ENCODE results near the gene ARFRP1. TPM values are rescaled to one million over a fixed set of nuclear protein-coding genes. Genes with fewer than 3 reads are reported as not detected.
"Not testable (repeated sequence)": the region's sequence is repeated elsewhere in the genome, so short reads cannot be mapped to it uniquely, and the experiment has no call there.

The ARFRP1 gene
- total RNA-seq, 5 donors from 2014 or later (not counting 1 experiment from before 2014, with no cell fraction given), result 58.5 to 102 (median 99.5) TPM

DNA sequence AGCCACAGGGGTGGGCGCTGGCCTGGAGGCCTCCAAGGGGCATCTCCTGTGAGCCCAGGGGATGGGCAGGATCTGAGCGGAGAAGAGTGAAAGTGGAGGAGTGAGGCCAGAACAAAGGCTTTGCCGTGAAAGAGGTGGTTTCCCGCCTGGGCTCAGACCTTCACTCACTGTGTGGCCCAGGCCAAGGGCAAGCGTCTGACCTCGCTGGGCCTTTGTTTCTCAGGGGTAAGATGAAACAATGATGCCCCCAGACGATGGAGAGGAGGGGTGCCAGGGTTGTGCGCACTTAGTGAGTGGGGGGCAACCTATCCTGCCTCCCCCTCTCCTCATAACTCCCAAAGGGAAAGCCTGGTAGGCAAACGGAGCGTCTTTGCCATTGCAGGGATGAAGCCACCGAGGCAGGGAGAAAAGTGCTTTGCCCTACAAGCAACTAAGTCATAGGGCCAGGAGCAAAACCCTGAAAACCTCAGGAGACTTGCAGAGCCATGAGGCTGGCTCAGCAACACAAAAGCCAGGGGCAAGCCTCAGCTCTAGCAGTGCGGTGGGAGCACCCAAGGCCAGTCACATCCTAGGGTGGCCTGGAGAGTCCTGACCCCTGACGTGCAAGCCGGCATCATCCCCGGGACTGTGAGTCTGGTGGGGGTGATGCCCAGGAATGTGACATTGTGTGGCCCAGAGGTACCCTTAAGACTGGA lies 53.7 kb downstream of the ARFRP1 start:
- POLR2A ChIA-PET, result no interaction called here
- H3K27ac ChIP-seq (ENCODE audit: low read length), result peak overlapping the region; percentile 38
- peak overlapping the region; percentile 63 to 83 (median 74) for H3K4me3 Mint-ChIP-seq
- H3K27ac Mint-ChIP-seq, result peak overlapping the region; percentile 80 to 83
- H3K9me3 ChIP-seq, result no peaks in the 10 kb centered on the region
- no peaks in the 10 kb centered on the region for H3K36me3 Mint-ChIP-seq
- H3K9me3 Mint-ChIP-seq, result no peaks in the 10 kb centered on the region
- H3K4me1 ChIP-seq (ENCODE audit: control insufficient read depth in 1 of 2, extremely low read depth in 1 of 2, insufficient read depth in 2 of 2, low read length in 2 of 2), result peaks cover 13 to 59% of the 10 kb centered on the region in 2 experiments
- 73% methylated on average over 5 of the region's 15 CpGs for WGBS (ENCODE audit: insufficient coverage)
- H3K36me3 ChIP-seq (ENCODE audit: control insufficient read depth in 2 of 2, extremely low read depth in 1 of 2, insufficient read depth in 1 of 2, low read length in 1 of 2), result no peaks in the 10 kb centered on the region
- CTCF ChIA-PET, result interaction anchor here (0.6 to 1.1 kb wide), 2 partner anchors 12 to 19 kb away, joined by 3 to 8 read pairs; no protein-coding TSS in a partner anchor
- DNase-seq (no peak), ATAC-seq (replicated peaks in 1 of 4) (no peak)
- H3K27me3 ChIP-seq (replicated peaks in 1 of 2; ENCODE audit: control insufficient read depth in 2 of 2, extremely low read depth in 1 of 2, insufficient read depth in 2 of 2, low read length in 1 of 2), result peaks cover 0 to 5% of the 10 kb centered on the region in 2 experiments
- H3K27me3 Mint-ChIP-seq, result no peaks in the 10 kb centered on the region
- peak overlapping the region; percentile 69 to 74 for H3K4me3 ChIP-seq (ENCODE audit: control insufficient read depth in 1 of 2, extremely low read depth in 1 of 2, low read length in 1 of 2)
- H3K4me1 Mint-ChIP-seq, result peaks cover 32 to 41% (median 40%) of the 10 kb centered on the region in 3 donors

DNA sequence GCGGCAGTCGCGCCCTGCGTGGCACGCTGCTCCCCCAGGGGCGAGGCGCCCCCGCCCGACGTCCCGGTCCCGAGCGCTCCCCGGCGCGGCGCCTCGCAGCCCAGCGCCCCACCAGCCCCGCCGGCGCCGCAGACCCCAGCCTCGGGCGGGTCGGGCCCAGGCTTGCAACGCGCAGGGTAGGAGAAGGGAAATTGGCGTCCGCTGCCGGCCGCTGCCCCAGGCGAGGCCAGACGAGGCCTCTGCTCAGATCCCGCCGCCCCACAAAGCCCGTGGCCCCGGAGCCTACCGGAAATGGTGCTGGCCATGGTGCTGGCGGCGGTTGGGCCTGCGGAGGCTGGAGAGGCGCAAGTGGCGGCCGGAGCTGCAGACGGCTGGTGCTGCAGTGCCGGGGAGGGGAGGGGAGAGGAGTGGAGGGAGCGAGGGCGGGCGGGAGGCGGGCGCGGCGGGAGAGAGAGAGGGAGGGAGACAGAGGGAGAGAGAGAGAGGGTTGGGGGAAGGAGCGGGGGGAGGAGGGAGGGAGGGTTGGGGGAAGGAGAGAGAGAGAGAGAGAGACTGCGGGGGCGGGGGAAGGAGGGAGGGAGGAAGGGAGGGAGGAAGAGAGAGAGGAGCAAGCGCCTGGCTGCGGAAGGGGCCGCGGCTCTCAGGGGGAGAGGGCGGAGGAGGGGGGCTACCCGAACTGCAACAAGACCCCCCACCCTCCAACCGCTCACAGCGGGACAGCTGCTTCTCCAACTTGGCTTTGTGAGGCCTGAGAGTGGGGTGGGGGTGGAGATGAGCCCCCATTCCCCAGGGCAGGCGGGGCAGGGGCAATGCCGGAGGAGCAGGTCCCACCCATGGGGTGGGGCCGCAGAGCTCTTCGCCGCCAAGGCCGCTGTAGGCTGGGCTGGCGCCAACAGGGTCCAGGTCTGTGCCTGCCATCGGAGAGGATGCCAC lies 54.5 kb downstream of the ARFRP1 start, which contains the start of gene STMN3:
TSS of gene STMN3 (minus strand) at position 384 of the 933 bp plus-strand sequence. CDS start at position 305, 79 bp downstream.
- ChIA-PET POLR2A (no interaction called here), CTCF (interaction anchor here in 1 of 2 donors (1.1 kb wide), 1 partner anchor 12 kb away, joined by 8 read pairs; no protein-coding TSS in a partner anchor)
- peaks cover 27 to 34% (median 32%) of the 10 kb centered on the region in 3 donors for H3K4me1 Mint-ChIP-seq
- peaks cover 0 to 3% of the 10 kb centered on the region in 2 donors for H3K36me3 ChIP-seq (ENCODE audit: control insufficient read depth in 2 of 2, extremely low read depth in 1 of 2, insufficient read depth in 1 of 2, low read length in 1 of 2)
- no peaks in the 10 kb centered on the region for H3K9me3 Mint-ChIP-seq
- H3K4me3 Mint-ChIP-seq, result peak within 1 kb of the TSS; percentile 74 to 96 (median 78)
- ATAC-seq (replicated peaks in 1 of 4), result peak; percentile 43 to 53 (median 50)
- H3K36me3 Mint-ChIP-seq, result no peaks in the 10 kb centered on the region
- H3K9me3 ChIP-seq, result no peaks in the 10 kb centered on the region
- DNase-seq, result peak in 33 of 35 experiments; percentile 26 to 77 (median 55)
- peaks cover 0 to 5% of the 10 kb centered on the region in 2 experiments for H3K27me3 ChIP-seq (replicated peaks in 1 of 2; ENCODE audit: control insufficient read depth in 2 of 2, extremely low read depth in 1 of 2, insufficient read depth in 2 of 2, low read length in 1 of 2)
- H3K27me3 Mint-ChIP-seq, result no peaks in the 10 kb centered on the region
- H3K4me3 ChIP-seq (ENCODE audit: control insufficient read depth in 1 of 2, extremely low read depth in 1 of 2, low read length in 1 of 2), result peak within 1 kb of the TSS; percentile 69 to 74
- H3K4me1 ChIP-seq (ENCODE audit: control insufficient read depth in 1 of 2, extremely low read depth in 1 of 2, insufficient read depth in 2 of 2, low read length in 2 of 2), result peaks cover 13 to 57% of the 10 kb centered on the region in 2 experiments
- H3K27ac Mint-ChIP-seq, result peak within 1 kb of the TSS; percentile 80 to 83
- peak within 1 kb of the TSS; percentile 38 for H3K27ac ChIP-seq (ENCODE audit: low read length)
- under 1% methylated on average over 43 of the region's 73 CpGs for WGBS (ENCODE audit: insufficient coverage)

DNA sequence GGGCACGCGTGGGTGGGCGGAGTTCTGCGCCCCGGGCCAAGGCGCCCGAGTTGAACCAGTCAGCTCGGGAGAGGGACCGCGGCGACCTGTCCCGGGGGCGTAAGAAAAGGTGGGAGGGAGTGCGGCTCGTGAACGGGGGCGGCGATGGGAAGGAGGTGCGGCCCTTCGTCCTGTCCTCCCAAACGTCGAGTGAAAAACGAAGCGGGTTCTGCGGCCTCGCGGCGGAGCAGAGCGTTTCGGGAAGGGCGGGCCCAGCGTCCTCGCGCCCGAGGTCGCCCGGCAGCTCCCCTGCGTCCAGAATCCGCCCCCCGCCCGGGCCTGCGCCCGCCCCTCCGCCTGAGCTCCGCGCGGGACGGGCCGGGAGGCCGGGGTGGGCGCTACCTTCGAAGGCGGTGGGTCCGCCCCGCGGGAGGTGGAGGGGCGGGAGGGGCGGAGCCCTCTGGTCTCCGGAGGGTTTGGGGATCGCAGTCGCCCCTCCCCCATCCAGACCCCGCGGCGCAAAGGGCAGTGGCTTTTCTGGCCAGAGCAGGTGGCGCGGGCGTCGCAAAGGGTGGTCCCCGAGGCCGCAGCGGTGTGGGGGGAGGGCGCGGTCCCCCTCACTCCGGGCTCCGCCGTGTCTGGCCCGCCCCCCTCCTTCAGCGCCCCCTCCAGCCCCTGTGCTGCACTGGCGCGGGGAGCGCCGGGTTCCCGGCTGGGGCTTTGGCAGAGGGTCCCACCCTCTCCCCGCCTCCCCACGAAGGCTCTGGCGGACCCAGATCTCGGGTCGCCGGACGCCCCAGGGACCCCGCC lies 55.4 kb downstream of the ARFRP1 start:
- Histone ChIP-seq H3K9me3 (no peaks in the 10 kb centered on the region), H3K4me3 (ENCODE audit: control insufficient read depth in 1 of 2, extremely low read depth in 1 of 2, low read length in 1 of 2) (peak overlapping the region; percentile 49 to 55), H3K27ac (ENCODE audit: low read length) (peak overlapping the region; percentile 28), H3K36me3 (ENCODE audit: control insufficient read depth in 2 of 2, extremely low read depth in 1 of 2, insufficient read depth in 1 of 2, low read length in 1 of 2) (peaks cover 0 to 6% of the 10 kb centered on the region in 2 donors), H3K27me3 (replicated peaks in 1 of 2; ENCODE audit: control insufficient read depth in 2 of 2, extremely low read depth in 1 of 2, insufficient read depth in 2 of 2, low read length in 1 of 2) (peaks cover 0 to 5% of the 10 kb centered on the region in 2 experiments), H3K4me1 (ENCODE audit: control insufficient read depth in 1 of 2, extremely low read depth in 1 of 2, insufficient read depth in 2 of 2, low read length in 2 of 2) (peaks cover 13 to 49% of the 10 kb centered on the region in 2 experiments)
- H3K36me3 Mint-ChIP-seq, result no peaks in the 10 kb centered on the region
- ChIA-PET POLR2A (no interaction called here), CTCF (interaction anchor here in 1 of 2 donors (0.6 to 0.9 kb wide), 2 partner anchors 11 to 243 kb away, joined by 3 to 6 read pairs; partner anchors contain the start of gene DNAJC5)
- peak overlapping the region in 1 of 2 donors; percentile 16 for H3K27ac Mint-ChIP-seq
- under 1% methylated on average over 60 of the region's 91 CpGs for WGBS (ENCODE audit: insufficient coverage)
- peaks cover 19 to 28% (median 25%) of the 10 kb centered on the region in 3 donors for H3K4me1 Mint-ChIP-seq
- peak overlapping the region; percentile 78 to 96 (median 83) for H3K4me3 Mint-ChIP-seq
- no peaks in the 10 kb centered on the region for H3K27me3 Mint-ChIP-seq
- ATAC-seq (replicated peaks in 1 of 4) (peak; percentile 53 to 67 (median 54)), DNase-seq (peak in 15 of 35 experiments; percentile 21 to 58 (median 35))
- H3K9me3 Mint-ChIP-seq, result no peaks in the 10 kb centered on the region

DNA sequence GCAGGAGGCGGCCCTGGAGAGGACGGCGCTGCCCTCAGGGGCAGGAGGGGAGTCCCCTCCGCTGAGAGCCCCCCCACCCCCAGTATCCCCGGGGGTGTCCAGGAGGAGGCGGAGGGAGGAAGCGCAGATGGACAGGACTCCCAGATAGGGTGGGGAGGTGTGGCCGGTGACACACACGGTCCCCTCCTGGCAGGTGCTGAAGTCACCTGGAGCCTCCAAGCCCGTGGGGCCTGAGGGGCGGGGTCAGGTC lies 55.9 kb downstream of the ARFRP1 start:
- H3K9me3 ChIP-seq, result no peaks in the 10 kb centered on the region
- ATAC-seq (replicated peaks in 1 of 4) (peak in 3 of 4 experiments; percentile 17 to 49 (median 20)), DNase-seq (peak in 9 of 35 experiments; percentile 14 to 54 (median 42))
- WGBS (ENCODE audit: insufficient coverage), result 36% methylated on average over 6 of the region's 11 CpGs
- peaks cover 0 to 6% of the 10 kb centered on the region in 2 donors for H3K36me3 ChIP-seq (ENCODE audit: control insufficient read depth in 2 of 2, extremely low read depth in 1 of 2, insufficient read depth in 1 of 2, low read length in 1 of 2)
- peak overlapping the region; percentile 28 for H3K27ac ChIP-seq (ENCODE audit: low read length)
- ChIA-PET POLR2A (no interaction called here), CTCF (interaction anchor here in 1 of 2 donors (0.6 to 0.9 kb wide), 2 partner anchors 10 to 243 kb away, joined by 3 to 6 read pairs; partner anchors contain the start of gene DNAJC5)
- H3K4me3 ChIP-seq (ENCODE audit: control insufficient read depth in 1 of 2, extremely low read depth in 1 of 2, low read length in 1 of 2), result peak overlapping the region; percentile 49 to 53
- Mint-ChIP-seq H3K27ac (peak overlapping the region; percentile 88 to 89), H3K36me3 (no peaks in the 10 kb centered on the region), H3K9me3 (no peaks in the 10 kb centered on the region), H3K4me3 (peak overlapping the region; percentile 78 to 96 (median 83)), H3K27me3 (no peaks in the 10 kb centered on the region), H3K4me1 (peaks cover 18 to 28% (median 25%) of the 10 kb centered on the region in 3 donors)
- peaks cover 0 to 5% of the 10 kb centered on the region in 2 experiments for H3K27me3 ChIP-seq (replicated peaks in 1 of 2; ENCODE audit: control insufficient read depth in 2 of 2, extremely low read depth in 1 of 2, insufficient read depth in 2 of 2, low read length in 1 of 2)
- H3K4me1 ChIP-seq (ENCODE audit: control insufficient read depth in 1 of 2, extremely low read depth in 1 of 2, insufficient read depth in 2 of 2, low read length in 2 of 2), result peaks cover 13 to 45% of the 10 kb centered on the region in 2 experiments

DNA sequence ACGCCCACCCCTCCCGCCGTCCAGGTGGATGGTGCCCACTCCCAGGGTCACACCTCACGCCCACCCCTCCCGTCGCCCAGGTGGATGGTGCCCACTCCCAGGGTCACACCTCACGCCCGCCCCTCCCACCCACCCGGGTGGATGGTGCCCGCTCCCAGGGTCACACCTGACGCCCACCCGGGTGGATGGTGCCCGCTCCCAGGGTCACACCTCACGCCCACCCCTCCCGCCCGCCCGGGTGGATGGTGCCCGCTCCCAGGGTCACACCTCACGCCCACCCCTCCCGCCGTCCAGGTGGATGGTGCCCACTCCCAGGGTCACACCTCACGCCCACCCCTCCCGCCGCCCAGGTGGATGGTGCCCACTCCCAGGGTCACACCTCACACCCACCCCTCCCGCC lies 57.3 kb downstream of the ARFRP1 start:
- H3K36me3 Mint-ChIP-seq; ATAC-seq (replicated peaks in 1 of 4); H3K27ac Mint-ChIP-seq; POLR2A ChIA-PET; H3K27me3 Mint-ChIP-seq; H3K9me3 ChIP-seq; H3K36me3 ChIP-seq (ENCODE audit: control insufficient read depth in 2 of 2, extremely low read depth in 1 of 2, insufficient read depth in 1 of 2, low read length in 1 of 2); H3K9me3 Mint-ChIP-seq; H3K27me3 ChIP-seq (replicated peaks in 1 of 2; ENCODE audit: control insufficient read depth in 2 of 2, extremely low read depth in 1 of 2, insufficient read depth in 2 of 2, low read length in 1 of 2); DNase-seq; H3K4me3 ChIP-seq (ENCODE audit: control insufficient read depth in 1 of 2, extremely low read depth in 1 of 2, low read length in 1 of 2); H3K27ac ChIP-seq (ENCODE audit: low read length): not testable (repeated sequence)
- peaks cover 12 to 45% of the 10 kb centered on the region in 2 experiments for H3K4me1 ChIP-seq (ENCODE audit: control insufficient read depth in 1 of 2, extremely low read depth in 1 of 2, insufficient read depth in 2 of 2, low read length in 2 of 2)
- peaks cover 18 to 32% (median 30%) of the 10 kb centered on the region in 3 donors for H3K4me1 Mint-ChIP-seq
- H3K4me3 Mint-ChIP-seq, result peak overlapping the region in 1 of 3 donors; percentile 96
- WGBS (ENCODE audit: insufficient coverage), result no CpG with 5 or more reads among the region's 25 CpGs
- CTCF ChIA-PET, result interaction anchor here in 1 of 2 donors (0.6 kb wide), 1 partner anchor 8 kb away, joined by 3 read pairs; no protein-coding TSS in a partner anchor
